ENCODE results near the gene SENP1. TPM values are rescaled to one million over a fixed set of nuclear protein-coding genes. Genes with fewer than 3 reads are reported as not detected.

The SENP1 gene
- total and polyA plus RNA-seq, 2 experiments from 2014 or later, result 8.6 to 27.7 TPM

GRCh38 chr12:48110691-48111311, 4.9 kb upstream of the SENP1 start (continued):
- TF ChIP-seq ZNF462 (CRISPR knock-in tag; IDR thresholded peaks at IDR 0.05) (no peak), JUNB (IDR thresholded peaks at IDR 0.05; ENCODE audit: unreplicated experiment) (no peak), NANOG (IDR thresholded peaks at IDR 0.05; ENCODE audit: borderline replicate concordance) (no peak), ZNF331 (CRISPR knock-in tag; IDR thresholded peaks at IDR 0.05; ENCODE audit: low read depth) (no peak)

- Mint-ChIP-seq H3K9me3 (no peaks in the 10 kb centered on the region), H3K36me3 (ENCODE audit: low read depth) (peaks cover 3% of the 10 kb centered on the region; the same call in 1 of the 3 replicates), H3K27ac (no peak overlapping the region), H3K4me1 (peaks cover 11% of the 10 kb centered on the region), H3K4me3 (no peak overlapping the region), H3K27me3 (ENCODE audit: insufficient read depth, low read depth, poor library complexity) (peaks cover 2% of the 10 kb centered on the region)
- ATAC-seq (no peak), DNase-seq (ENCODE audit: low spot score) (no peak)
- Histone ChIP-seq H3K4me3 (no peak overlapping the region), H3K27me3 (ENCODE audit: insufficient read depth) (peaks cover 20% of the 10 kb centered on the region), H3K36me3 (ENCODE audit: insufficient read depth) (no peaks in the 10 kb centered on the region), H4K20me1 (replicated peaks; ENCODE audit: insufficient read depth) (no peaks in the 10 kb centered on the region), H3K4me1 (ENCODE audit: insufficient read depth) (peaks cover 14% of the 10 kb centered on the region), H3K79me2 (replicated peaks; ENCODE audit: insufficient read depth) (peaks cover 8% of the 10 kb centered on the region), H3K9me2 (ENCODE audit: insufficient read depth) (no peaks in the 10 kb centered on the region), H3F3A (replicated peaks; ENCODE audit: low read depth) (peaks cover 15% of the 10 kb centered on the region), H3K4me2 (no peak overlapping the region), H2AFZ (no peak overlapping the region), H3K27ac (ENCODE audit: low read depth) (no peak overlapping the region)
- no peak for TF ChIP-seq POLR2AphosphoS5 (IDR thresholded peaks at IDR 0.05; ENCODE audit: low read depth)
- no peak for TF ChIP-seq ZNF462 (CRISPR knock-in tag; IDR thresholded peaks at IDR 0.05)
- TF ChIP-seq CTCF (conservative IDR thresholded peaks at IDR 0.05; ENCODE audit: low read depth in 2 of 2), result no peak
- TF ChIP-seq ZNF114 (CRISPR knock-in tag; IDR thresholded peaks at IDR 0.05), result no peak
- no peak for TF ChIP-seq EZH2phosphoT487 (IDR thresholded peaks at IDR 0.05; ENCODE audit: unreplicated experiment)
- no peak for TF ChIP-seq ZNF331 (CRISPR knock-in tag; IDR thresholded peaks at IDR 0.05; ENCODE audit: low read depth)
Observed at GRCh38 chr12:48109424-48109823, 3.5 kb upstream of the SENP1 start.
